A673 (cell line): ENCODE results near the gene PTPN23.

ENCODE experiments used
- EZH2 ChIP-seq: fragments of 200-600 bp; sonication (generic); IDR thresholded peaks from 2 replicates; pipeline ENCODE4 v1.6.1; 2017; ENCODE audit warnings: borderline replicate concordance, low read depth, mild to moderate bottlenecking, mixed read lengths, antibody characterized with exemption, low read length; ENCODE audit not compliant: poor library complexity, severe bottlenecking
- TF ChIP-seq, protein P1 (sequence below): fragments of 300-800, 200-600 bp; sonication (generic); conservative IDR thresholded peaks from 2 replicates; pipeline ENCODE4 v1.5.1; 2017; ENCODE audit warnings: low read depth, mild to moderate bottlenecking, antibody characterized with exemption, low read length, moderate library complexity, mixed read lengths

DNA sequence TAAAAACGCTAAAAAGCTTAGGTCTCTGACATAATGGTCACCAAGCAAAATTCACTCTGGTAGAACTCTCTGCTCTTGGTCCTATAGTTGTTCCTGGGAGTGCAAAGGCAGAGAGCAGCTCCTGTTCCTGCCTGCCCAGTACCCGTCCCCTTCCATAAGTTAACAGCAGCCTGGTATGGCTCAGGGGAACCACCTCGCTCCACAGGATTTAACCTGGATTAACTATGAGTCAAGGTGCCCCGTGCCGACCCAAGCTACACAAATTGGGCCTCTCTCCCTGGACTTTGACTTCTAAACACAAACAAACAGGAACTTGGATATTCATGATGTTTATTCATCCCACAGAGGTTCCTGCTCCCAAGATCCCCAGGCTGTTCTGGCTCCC is 62.8 kb downstream of the PTPN23 start:
- TF ChIP-seq, protein P1, sequence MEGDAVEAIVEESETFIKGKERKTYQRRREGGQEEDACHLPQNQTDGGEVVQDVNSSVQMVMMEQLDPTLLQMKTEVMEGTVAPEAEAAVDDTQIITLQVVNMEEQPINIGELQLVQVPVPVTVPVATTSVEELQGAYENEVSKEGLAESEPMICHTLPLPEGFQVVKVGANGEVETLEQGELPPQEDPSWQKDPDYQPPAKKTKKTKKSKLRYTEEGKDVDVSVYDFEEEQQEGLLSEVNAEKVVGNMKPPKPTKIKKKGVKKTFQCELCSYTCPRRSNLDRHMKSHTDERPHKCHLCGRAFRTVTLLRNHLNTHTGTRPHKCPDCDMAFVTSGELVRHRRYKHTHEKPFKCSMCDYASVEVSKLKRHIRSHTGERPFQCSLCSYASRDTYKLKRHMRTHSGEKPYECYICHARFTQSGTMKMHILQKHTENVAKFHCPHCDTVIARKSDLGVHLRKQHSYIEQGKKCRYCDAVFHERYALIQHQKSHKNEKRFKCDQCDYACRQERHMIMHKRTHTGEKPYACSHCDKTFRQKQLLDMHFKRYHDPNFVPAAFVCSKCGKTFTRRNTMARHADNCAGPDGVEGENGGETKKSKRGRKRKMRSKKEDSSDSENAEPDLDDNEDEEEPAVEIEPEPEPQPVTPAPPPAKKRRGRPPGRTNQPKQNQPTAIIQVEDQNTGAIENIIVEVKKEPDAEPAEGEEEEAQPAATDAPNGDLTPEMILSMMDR = no peak
- no peak for TF ChIP-seq EZH2
